Measurements from ENCODE around the gene KATNB1. TPM values are rescaled to one million over a fixed set of nuclear protein-coding genes. Genes with fewer than 3 reads are reported as not detected.

The KATNB1 gene
- total RNA-seq, 2 donors from 2014 or later, result 17.0 to 26.3 TPM

DNA sequence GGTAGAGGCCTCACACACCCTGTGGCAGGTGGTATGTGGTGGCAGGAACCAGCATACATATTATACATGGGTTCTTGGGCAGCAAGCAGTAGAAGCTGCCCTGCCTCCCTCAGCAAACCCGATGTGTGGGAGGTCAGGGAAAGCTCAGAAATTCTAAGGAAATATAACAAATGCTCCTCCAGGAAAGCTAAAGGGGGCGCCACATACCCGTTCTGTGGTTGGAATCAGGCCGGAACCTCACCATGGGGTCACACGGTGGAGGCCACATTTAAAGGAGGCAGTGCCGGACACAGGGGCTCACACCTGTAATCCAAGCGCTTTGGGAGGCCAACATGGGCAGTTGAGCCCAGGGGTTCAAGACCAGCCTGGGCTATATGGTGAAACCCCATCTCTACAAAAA lies 12.4 kb upstream of the KATNB1 start:
- Histone ChIP-seq H3K36me3 (no peaks in the 10 kb centered on the region), H3K4me1 (no peaks in the 10 kb centered on the region), H3K27ac (no peak overlapping the region), H3K9ac (ENCODE audit: low read depth in 2 of 2, low read length in 2 of 2) (no peak overlapping the region), H3K27me3 (no peaks in the 10 kb centered on the region), H3K9me3 (no peaks in the 10 kb centered on the region), H3K4me3 (no peak overlapping the region)
- DNase-seq, result no peak
- intact Hi-C loops (cut with DNase I), result loop anchor here (5.0 kb wide), 1 partner anchor 131 kb away; no protein-coding TSS in a partner anchor
- TF ChIP-seq, protein P1, sequence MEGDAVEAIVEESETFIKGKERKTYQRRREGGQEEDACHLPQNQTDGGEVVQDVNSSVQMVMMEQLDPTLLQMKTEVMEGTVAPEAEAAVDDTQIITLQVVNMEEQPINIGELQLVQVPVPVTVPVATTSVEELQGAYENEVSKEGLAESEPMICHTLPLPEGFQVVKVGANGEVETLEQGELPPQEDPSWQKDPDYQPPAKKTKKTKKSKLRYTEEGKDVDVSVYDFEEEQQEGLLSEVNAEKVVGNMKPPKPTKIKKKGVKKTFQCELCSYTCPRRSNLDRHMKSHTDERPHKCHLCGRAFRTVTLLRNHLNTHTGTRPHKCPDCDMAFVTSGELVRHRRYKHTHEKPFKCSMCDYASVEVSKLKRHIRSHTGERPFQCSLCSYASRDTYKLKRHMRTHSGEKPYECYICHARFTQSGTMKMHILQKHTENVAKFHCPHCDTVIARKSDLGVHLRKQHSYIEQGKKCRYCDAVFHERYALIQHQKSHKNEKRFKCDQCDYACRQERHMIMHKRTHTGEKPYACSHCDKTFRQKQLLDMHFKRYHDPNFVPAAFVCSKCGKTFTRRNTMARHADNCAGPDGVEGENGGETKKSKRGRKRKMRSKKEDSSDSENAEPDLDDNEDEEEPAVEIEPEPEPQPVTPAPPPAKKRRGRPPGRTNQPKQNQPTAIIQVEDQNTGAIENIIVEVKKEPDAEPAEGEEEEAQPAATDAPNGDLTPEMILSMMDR (IDR thresholded peaks at IDR 0.05), result no peak

- Histone ChIP-seq H3K9me3 (no peaks in the 10 kb centered on the region), H3K4me1 (no peaks in the 10 kb centered on the region), H3K27ac (no peak overlapping the region), H3K27me3 (no peaks in the 10 kb centered on the region), H3K4me3 (no peak overlapping the region), H3K9ac (ENCODE audit: low read depth in 2 of 2, low read length in 2 of 2) (no peak overlapping the region), H3K36me3 (no peaks in the 10 kb centered on the region)
- intact Hi-C loops (cut with DNase I), result loop anchor here (5.0 kb wide), 1 partner anchor 132 kb away; no protein-coding TSS in a partner anchor
- DNase-seq, result no peak
- TF ChIP-seq, protein P1 (IDR thresholded peaks at IDR 0.05), result no peak
These were observed 11.0 kb upstream of the KATNB1 start for GRCh38 chr16:57724531-57724930.

DNA sequence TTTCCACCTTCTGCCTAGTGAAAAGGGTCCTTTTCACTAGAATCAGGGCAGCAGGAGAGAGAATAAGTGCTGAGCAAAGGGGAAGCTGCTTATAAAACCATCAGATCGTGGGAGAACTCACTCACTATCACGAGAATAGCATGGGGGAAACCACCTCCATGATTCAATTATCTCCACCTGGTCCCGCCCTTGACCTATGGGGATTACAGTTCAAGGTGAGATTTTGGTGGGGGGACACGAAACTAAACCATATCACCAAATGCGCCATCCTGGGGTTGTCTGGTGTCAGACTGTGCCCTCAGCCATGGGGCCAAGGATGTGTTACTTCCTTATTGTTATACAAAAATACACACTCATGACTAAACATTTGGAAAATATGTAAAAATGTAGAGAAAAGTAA lies 10.4 kb upstream of the KATNB1 start:
- no peak for DNase-seq
- H3K9ac ChIP-seq (ENCODE audit: low read depth in 2 of 2, low read length in 2 of 2), result no peak overlapping the region
- no peak overlapping the region for H3K4me3 ChIP-seq
- TF ChIP-seq, protein P1 (IDR thresholded peaks at IDR 0.05), result no peak
- H3K27ac ChIP-seq, result no peak overlapping the region
- H3K36me3 ChIP-seq, result no peaks in the 10 kb centered on the region
- intact Hi-C loops (cut with DNase I), result no loop called here
- no peaks in the 10 kb centered on the region for H3K27me3 ChIP-seq
- H3K4me1 ChIP-seq, result no peaks in the 10 kb centered on the region
- H3K9me3 ChIP-seq, result no peaks in the 10 kb centered on the region

GRCh38 chr16:57725554-57725953 lies 10.0 kb upstream of the KATNB1 start:
- no peak overlapping the region for H3K27ac ChIP-seq
- TF ChIP-seq, protein P1 (IDR thresholded peaks at IDR 0.05), result no peak
- H3K4me1 ChIP-seq, result no peaks in the 10 kb centered on the region
- no peaks in the 10 kb centered on the region for H3K27me3 ChIP-seq
- no peak overlapping the region for H3K9ac ChIP-seq (ENCODE audit: low read depth in 2 of 2, low read length in 2 of 2)
- H3K36me3 ChIP-seq, result no peaks in the 10 kb centered on the region
- H3K9me3 ChIP-seq, result no peaks in the 10 kb centered on the region
- H3K4me3 ChIP-seq, result no peak overlapping the region
- DNase-seq, result no peak
- intact Hi-C loops (cut with DNase I), result no loop called here

DNA sequence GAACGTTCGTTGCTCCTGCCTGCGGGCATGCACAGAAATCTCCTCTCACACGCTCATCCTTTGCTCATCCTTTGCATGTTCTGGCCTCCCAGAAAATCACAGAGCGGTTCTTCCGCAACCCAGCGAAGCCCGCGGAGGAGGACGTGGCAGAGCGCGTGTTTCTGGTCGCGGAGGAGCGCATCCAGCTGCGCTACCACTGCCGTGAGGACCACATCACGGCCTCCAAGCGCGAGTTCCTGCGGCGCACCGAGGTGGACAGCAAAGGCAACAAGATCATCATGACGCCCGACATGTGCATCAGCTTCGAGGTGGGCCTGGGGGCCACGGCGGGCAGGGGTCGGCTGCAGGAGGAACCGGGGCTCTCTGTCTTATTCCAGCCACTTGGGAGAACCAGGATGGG lies 9.6 kb upstream of the KATNB1 start:
- H3K4me3 ChIP-seq, result no peak overlapping the region
- TF ChIP-seq, protein P1 (IDR thresholded peaks at IDR 0.05), result no peak
- intact Hi-C loops (cut with DNase I), result no loop called here
- no peaks in the 10 kb centered on the region for H3K27me3 ChIP-seq
- H3K9ac ChIP-seq (ENCODE audit: low read depth in 2 of 2, low read length in 2 of 2), result no peak overlapping the region
- DNase-seq, result no peak
- H3K27ac ChIP-seq, result no peak overlapping the region
- H3K36me3 ChIP-seq, result no peaks in the 10 kb centered on the region
- no peaks in the 10 kb centered on the region for H3K9me3 ChIP-seq
- H3K4me1 ChIP-seq, result no peaks in the 10 kb centered on the region
